Stimulated activated CD8-positive, alpha-beta memory T cell treated with anti-CD3 and anti-CD28 coated beads, Interleukin-4, amount 100 ng/mL, for 24 hours (primary cell): ENCODE data around the gene HOXA6.

Experiments used
- DNase-seq: peaks from one replicate; pipeline ENCODE4 v3.0.0-alpha.2; 2020; ENCODE audit warnings: low read depth

Gene HOXA6

DNA sequence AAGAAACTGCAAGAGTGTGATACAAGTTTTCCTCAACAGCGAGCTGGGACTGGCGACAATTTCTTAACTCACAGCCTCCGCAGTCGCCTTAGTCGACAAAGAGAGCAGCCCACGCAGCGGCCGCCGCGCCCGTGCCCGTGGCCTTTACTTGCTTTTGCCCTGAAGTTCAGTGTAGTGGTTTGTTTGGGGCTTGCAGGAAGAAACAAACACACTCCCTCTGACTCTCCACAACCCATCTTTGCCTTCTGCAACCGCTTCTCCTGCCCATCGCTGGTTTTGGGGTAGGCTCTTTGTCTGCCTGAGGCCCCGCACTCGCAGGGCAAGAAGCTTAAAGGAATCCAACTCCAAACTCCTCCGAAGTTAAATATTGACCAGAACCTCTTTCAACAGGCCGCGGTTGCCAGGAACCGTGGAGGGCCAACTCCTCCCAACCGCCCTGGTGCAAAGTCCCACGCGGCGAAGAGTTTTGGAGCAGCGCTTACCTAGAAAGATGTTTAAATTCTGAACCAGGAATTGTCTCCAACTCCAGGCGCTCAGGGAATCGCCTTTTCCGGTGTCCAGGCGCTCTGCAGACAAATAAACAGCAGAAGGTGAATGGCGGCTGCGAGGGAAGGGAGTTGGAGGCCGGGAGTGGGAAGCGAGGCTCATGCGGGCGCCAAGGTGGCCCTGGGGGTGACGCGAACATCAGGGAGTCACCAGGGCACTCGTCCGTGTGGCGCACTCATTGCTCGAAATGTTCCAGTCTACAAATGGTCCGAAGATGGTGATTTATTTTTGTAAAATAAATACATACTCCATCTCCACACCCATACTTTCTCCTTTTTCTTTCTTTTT, 25.3 kb downstream of the HOXA6 start:
- no peak for DNase-seq

DNA sequence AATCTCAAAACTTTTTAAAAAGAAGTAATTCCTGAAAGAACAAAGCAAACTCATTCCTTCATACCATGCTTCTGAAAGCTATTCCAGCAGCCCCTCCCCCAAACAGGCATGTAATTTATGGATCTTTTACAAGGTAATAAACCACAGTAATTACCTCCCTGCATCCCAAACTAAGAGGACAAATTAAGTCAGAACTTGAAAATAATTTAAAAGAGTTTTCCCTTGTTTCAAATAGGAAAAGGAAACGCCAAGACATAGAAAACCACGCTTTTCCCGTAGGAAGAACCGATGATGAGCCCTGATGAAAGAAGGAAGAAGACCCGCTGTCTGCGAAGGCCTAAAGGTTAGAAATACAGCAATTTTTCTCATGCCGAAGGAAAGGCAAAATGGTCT, 25.9 kb downstream of the HOXA6 start:
- DNase-seq, result no peak

DNA sequence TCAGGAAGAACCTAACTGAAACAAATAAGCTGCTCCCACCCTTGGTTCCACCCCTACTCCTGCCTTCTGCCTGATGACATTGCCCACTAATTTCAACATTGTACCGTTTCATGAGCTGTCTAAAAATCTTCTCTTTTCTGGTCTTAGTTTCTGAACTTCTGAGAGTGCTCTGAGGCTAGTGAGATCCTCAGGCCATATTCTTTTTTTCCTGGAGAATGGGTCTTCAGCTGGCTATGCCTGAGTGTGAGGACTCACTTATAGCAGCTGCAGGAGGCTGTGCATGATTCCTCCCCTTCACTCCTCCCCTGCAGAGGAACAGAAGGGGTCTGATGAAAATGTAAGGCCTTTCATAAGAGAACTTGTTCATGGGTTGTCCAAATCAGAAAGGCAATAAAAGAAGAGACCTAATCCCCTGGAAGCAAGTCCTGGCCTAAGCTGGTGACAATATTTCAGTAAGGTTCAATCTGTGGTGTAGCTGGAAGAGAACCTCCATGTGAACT, 28.1 kb downstream of the HOXA6 start:
- DNase-seq, result no peak

DNA sequence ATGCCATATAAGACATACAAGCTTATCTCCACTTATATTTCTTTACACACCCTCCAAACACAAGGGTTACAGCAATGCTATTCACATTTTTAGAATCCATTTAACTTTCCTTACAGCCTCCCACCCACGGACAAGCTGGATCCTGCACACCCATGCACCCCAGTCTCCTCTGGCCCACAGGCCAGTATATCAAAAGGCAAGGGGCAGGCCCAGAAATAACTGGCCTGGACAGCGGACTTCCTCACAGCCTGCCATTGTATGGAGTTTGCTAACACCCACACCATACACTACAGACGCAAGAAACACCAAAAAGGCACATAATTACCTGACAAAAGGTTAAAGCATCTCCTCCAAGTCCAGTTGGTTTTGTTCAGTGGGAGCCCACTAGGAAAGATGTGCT, 29.0 kb downstream of the HOXA6 start:
- DNase-seq, result no peak

DNA sequence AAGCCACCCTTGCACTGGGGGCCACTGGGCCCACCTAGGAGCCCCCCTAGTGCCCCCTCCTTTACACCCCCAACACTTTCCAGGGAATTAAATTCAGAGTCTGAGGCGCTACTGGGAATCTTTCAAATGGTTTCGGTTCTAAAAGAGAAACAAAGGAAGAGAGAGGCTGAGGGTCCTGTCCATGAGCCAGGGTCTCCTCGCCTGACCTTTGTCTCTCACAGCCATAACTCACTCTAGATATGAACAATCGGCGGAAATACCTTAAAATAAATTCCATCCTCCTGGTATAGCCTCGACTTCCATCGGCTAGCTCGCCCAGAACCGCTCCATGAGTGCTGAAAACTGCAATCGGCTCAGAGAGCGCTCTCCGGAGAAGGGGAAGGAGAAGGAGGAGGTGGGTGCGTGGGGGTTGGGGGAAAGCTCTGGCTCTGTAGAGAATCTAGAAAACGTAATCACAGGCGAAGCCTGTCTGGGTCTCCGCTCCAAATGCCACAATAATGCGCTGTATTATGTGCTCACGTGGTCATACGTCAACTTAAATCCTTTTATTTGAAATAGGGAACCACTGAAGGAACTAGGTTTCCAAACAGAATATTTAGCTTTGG, 29.6 kb downstream of the HOXA6 start:
- DNase-seq, result no peak

DNA sequence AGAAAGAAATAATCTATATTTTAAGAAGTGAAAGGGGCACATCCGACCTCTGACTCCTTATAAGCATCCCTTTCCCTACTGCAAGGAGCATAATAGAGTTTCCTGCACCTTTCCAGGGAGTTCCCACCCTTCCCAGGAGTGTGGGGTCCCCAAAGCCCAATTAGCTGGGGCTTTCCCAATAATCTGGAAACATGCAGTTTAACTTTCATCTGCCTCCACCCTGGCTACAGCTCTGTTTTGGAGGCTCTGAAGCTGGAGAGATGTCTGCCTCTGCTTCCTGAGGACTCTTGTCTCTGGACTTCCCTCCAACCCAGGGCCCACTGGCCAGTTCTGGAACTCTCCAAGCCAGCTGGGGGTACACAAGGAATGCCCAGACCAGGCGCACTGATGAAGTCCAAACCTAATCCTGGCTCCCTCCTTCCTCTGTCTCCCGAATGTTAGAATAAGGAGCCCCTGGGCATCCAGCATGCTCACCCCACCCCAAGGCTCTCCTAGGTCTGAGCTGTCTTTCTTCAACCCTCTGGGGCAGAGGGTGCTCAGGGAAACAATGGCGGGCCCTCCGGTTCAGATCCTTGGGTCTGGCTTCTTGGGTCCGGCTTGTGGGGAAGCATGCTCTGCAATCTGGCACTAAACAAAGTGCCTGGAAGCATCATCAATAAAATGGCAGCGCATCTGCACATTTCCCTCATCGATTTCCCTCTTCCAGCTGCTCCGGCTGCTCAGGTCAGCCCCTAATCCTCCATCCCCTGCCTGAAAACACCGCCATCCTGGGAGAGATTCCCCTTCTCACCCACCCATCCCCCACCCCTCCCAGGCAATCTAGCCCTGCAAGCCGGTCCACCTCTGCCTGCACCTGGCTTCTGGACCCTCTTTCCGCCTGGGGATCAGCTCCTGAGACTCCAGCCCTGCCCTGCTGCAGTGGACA, 30.4 kb downstream of the HOXA6 start:
- DNase-seq, result no peak

DNA sequence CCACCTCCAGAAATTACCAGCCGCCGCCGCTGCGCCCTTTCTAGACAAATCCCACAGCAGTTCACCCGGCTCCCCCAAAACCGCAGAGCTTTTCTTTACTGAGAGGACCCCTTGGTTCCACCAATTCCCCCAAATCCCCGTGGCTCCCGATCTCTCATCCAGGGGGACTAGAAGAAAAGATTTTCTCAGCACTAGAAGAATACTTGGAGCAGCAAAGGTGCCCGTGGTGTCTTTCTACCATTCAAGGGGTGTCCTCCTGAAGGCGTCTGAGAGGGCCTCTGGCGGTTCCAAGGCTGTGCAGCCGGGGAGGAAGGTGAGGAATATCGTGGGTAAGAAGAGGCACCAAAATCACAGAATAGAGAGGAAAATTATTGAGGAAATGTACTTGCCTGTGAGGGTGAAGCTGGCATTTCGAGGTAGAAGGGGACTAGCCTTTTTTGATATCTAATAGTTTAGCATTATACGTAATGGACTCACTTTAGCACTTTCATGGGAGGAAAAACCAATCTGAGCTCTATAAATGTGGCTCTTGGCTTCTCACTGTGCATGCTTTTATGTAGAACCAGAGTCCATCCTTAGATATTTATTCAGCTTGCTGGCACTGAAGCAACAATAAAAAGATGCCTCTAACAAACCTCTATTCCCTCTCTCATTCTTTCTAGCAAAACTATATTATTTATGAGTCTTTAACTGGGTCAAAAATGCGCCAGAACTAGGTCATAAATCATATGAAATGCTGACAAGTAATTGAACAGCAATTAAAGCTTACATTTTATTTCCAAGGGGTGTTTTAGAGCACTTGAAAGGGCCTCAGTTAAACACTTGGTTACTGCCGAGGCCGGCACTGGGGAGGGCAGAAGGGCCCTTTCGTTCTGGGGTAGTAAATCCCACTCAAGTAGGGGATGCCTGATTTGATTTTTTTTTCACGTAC, 31.3 kb downstream of the HOXA6 start:
- no peak for DNase-seq

DNA sequence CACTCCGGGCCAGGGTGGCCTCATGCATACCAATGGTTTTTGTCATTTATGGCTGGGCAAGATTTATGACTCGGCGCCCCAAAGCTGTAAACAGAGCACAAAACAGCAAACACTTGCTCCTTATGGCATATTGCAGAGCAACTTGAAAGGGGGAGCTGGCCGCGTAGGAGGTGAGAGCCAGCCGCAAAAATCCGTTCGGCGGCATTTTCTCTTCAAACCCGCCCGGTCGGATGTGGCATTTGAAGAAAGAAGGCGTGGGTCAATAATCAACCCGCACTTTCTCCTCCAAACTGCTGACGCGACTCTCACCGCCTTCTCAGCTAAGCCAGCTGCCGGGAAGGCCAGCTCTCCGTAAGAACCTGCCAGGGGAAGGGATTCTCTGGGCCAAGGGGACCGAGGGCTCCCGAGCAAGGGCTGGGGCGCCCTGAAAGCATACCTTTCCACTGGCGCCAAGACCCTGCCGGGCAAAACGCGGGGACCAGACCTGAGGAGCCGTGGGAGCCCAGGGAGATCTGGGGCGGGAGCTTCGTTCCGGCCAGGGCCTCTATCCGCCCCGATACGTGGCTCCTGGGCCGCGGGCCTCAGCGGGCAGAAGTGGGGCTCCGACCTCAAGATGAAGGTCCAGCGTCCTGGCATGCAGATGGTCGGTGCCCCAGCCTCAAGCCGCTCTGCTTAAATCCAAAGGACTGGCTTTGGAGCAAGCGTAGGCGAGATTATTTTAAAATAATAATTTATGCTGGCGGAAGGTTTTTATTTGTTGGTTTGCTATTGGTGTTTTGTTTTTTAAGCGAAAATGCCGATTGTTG, 32.1 kb downstream of the HOXA6 start:
- DNase-seq, result no peak

DNA sequence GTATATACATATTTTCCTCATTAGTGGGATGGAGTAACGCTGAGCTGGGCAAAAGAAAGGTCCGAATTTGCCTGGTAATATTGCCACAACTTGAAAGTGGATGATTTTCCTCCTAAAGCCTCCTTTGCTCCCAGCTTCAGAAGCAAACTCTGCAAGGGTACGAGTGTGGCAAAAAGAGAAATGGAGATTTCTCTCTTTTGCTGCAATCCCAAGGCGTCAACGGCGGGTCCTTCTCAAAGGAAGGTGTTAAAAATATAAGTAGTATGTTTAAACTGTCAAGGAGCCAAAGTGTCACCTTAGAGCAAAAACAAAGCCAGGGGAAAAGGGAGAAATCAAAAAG, 32.7 kb downstream of the HOXA6 start:
- no peak for DNase-seq

DNA sequence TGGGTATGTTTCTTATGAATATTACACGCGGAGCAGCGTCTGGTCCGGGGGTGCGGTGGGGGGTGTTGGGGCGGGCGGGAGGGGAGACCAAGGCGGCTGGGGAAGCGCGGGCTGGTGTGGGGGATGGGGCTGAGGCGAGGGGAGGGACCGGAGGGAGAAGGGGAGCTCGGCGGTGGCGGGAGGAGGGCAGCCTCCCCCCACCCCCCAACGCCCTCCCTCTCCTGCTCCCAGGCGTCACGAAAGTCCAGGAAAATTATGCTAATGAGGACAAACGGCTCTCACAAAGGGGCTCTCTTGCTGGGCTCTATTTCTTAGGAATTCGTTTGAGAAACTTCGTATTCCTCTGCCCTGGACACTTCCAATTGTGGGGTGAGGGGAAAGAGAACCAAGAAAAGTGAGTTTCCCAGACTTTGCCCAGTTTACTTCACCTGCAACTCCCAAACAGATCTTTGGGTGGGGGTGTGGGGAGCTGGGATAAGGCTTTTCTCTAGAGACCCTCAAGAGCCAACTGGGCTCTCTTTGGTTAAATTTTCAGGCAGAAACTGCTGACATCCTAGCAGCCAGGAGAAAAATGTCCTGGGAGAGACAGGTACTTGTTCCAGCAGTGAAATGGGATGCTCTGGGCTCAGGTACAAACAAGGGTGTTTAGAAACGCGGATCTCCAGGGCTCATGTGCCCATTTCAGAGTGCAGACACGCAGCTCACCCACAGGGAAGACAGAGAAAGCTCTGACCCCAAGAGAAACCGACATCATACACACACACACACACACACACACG, 33.4 kb downstream of the HOXA6 start:
- DNase-seq, result no peak

DNA sequence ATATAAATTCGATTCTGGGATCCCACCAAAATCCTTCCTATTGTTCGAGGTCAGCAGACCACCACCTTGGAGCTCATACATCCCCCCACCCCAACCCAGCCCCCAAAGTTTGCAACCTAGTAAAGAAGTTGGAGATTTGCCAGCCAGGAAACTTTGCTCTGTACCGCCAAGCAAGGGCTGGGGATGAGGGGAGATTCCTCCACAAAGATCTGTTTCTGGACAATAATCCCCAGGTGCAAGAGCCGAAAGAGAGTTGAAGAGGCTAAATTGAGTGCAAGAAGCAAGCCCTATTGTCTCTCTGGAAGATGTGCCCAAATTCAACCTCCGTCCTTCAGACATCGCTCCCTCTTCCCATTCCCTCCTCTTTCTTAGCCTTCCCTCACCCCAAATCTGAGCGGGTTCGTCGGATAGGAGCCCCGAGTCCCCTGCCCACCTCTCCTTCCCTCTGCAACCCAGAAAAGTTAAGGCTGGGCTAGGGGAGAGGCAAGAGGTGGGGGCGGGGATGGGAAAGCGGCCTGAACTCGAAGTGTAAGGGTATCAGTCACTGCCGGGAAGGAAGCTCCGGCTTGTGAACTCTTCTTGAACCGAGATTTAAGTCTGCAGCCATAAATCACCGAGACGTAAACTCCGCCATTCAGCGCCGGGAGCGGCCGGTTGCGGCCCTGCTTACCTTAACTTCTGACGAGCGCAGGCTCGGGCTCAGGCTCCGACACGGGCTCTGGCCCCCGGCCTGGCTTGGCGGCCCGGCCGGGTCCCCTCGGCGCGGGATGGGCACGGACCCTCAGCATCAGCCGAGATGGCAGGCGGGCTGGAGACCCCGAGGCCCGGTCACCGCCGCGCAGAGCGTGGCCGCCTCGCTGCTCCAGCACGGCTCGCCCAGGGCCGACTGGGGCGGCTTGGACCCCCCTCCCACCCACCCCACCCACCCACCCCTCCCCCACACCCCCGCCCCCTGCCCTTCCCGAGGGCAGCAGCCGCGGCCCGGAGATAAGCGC, 34.3 kb downstream of the HOXA6 start:
- no peak for DNase-seq

DNA sequence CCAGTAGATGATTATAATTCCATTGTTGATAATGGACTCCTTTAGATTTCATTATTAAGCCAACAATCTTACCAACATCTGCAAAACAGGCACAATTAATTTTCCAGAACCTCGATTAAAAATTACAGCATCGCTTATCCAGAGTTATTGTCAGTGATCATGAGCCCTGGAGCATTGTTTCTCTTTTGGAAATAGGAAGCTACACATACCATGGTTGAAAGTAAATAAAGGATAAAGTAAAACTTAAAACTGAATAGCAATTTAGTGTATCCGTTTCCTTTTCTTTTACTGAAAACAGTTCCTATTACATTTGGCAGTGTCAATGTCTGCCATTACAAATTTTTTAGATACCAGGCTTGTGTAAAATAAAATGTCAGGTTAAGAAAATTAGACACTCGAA, 35.2 kb downstream of the HOXA6 start:
- DNase-seq, result no peak

DNA sequence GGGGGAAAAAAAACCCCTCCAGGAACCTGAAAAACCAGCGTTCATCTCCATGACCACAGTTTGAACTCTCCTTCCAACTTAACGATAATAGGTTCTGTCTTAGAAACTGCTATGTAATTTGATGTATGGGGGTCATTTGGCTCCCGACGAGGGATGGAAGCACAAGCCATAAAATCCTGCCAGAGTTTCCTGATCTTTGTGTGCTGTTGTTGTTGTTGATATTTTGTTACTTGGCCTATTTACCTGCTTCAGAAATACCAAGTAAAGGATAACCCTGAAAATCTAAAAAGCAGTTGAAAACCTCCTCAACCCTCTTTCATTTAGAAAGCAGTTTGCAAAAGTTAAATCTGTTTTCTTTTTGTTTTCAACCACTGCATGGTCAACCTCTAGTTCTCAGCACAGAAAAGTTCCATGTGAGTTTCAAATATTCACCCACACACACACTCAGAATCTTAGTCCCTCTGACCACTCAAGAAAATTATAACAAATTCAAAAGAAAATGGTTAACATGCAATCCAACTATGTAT, 35.8 kb downstream of the HOXA6 start:
- DNase-seq, result no peak

DNA sequence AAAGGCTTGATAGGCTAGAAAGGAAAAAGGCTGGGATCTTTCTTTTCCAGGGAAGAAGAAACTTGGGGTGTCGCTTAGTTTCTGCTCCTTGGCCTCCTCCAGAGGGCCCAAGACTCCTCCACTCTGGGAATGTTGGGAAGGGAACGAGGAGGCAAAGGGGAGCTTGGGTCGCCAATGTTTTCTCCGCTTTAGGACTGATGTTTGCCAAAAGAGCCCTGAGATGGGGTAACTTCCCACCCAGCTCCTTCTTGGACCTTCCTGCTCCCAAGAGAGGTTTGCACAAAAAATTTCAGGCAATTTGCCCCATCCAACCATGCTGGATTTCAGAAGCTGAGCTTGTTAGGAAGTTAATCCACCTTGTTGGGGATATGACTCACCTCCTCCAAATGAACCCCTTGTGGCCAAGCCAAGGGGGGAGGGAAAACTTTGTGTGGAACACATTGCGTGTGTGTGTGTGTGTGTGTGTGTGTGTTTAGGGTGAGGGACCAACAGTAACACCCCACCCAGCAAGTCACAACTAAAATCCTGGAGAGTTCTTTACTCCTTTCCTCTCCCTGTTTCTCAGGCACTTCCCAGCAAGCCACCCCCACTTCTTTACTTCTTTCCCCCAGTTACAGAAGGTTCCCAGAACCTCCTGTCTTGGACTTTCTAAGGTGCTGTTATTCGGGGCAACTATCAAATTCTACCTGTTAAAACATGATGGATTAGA, 36.4 kb downstream of the HOXA6 start:
- no peak for DNase-seq

DNA sequence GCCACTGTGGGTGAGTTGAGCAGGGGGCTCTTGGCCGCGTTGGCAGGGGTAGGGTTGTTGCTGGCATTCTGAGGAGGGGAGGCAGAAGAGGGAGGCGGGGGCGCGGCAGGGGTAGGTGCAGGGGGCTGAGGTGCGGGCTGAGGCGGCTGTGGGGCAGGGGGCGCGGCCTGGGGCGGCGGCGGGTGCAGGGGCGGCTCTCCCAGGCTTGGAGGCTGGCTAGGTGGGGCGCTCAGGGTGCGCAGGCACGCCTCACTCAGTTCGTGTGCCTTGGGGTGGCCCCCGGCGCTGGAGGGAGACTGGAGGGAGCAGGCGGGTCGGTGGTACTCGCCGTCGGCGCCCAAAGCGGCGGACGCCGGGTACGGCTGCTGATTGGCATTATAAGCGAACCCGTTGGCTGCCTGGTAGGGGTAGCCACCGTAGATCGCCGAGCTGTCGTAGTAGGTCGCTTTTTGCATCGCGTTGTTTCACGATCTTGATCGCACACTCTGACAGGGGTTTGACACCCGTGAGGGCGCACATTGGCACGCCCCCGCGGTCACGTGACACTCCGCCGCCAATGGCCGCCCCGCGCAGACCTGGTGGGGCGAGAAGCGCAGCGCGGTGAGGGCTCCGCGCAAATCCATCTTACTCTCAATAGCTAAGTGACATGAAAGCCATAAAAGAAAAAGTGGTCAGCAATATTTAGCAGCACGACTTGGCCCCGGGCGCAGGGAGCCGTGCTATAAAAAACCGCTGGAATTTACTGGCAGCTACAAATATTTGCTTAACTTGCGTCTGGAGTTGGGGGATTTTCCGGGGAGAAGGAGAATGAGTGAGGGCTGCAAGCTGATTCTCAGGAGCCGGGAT, 37.2 kb downstream of the HOXA6 start:
- no peak for DNase-seq

DNA sequence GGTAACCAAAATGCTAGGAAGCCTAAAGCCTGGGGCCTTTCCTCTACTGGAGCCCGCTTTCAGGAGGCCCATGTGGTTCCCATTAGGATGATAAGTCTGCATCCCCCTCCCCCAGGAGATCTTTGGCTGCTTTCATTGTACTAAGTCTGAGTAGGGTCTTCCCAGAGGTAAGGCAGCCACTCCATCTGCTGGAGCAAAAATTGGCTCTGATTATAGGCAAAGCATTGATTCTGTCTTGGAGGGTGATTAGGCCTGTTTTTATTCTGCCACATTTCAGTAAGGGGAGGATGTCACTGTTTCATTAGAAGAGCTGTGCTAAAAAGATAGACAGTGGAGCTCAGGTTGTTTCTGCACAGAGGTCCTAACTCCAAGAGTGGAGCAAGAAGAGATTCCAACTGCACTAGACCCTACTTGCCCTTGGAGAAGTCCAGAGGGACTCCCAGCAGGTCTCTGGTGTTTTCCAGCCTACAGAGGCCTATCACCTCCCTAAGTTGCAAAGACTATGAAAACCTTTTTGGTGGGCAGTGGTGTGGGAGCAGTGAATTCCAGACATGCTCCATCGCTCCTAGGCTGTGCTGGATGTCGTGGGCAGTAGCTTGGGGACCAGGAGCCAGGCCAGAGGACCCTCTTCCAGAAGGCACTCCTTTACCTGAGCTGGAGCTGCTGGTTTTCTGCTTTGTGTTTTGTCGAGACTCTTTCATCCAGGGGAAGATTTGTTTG, 37.9 kb downstream of the HOXA6 start:
- no peak for DNase-seq
